ENCODE results near the gene RAB29.

RAB29 gene

GRCh38 chr1:205803986-205804385, 28.7 kb upstream of the RAB29 start:
- TF ChIP-seq, protein P1, sequence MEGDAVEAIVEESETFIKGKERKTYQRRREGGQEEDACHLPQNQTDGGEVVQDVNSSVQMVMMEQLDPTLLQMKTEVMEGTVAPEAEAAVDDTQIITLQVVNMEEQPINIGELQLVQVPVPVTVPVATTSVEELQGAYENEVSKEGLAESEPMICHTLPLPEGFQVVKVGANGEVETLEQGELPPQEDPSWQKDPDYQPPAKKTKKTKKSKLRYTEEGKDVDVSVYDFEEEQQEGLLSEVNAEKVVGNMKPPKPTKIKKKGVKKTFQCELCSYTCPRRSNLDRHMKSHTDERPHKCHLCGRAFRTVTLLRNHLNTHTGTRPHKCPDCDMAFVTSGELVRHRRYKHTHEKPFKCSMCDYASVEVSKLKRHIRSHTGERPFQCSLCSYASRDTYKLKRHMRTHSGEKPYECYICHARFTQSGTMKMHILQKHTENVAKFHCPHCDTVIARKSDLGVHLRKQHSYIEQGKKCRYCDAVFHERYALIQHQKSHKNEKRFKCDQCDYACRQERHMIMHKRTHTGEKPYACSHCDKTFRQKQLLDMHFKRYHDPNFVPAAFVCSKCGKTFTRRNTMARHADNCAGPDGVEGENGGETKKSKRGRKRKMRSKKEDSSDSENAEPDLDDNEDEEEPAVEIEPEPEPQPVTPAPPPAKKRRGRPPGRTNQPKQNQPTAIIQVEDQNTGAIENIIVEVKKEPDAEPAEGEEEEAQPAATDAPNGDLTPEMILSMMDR (IDR thresholded peaks at IDR 0.05), result no peak

DNA sequence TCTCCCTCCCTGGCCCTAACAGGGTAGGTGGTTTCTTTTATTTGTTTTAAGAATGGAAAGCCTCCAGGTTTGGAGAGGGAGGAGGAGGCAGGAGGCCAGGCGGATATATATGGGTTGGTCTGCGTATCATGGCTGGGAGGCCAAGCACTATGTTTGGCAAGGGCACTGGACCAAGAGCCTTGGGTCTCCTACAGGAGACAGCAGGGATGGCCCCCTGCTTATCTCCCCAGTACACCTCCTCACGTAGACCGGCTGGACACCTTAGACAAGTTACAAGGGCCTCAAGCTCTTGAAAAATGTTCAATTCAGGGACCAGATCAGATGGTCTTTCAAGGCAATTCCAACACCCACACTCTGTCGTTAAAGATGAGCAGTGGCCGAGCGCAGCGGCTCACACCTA, 26.8 kb upstream of the RAB29 start:
- TF ChIP-seq, protein P1 (IDR thresholded peaks at IDR 0.05), result no peak

DNA sequence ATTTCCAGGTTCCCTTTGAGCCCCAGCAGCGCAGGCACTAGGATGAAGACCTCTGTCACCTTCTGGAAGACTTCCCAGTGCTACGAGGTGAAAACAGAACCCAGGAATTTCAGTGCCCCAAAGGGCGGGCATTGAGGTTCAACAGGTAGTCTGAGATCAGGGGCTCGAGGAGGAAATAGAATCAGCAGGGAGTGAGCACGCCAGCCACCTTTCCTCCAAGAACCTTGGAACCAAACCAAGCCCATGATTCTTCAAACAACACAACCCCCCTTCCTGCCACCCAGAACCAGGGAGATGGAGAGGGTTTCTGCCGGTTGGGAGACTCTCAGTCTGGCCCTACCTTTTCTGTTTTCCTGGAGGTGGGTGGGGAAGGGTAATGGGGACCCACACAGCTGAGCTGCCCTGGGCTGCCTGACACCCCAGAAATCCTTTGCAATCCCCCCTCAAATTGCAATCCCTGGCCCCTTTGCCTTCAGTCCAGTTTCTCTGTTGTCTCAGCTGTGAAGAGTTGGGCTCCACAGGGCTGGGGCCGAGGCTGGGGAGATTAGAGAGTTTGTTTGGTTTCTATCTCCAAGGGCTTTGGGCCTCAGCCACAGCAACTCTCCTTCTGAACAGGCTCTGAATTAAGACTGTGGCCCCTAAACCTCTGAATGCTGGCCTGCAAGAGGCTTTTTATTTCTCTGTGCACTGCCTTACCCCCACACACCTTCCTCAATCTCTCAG, 25.9 kb upstream of the RAB29 start:
- TF ChIP-seq, protein P1 (IDR thresholded peaks at IDR 0.05), result no peak

GRCh38 chr1:205800427-205800826, 25.1 kb upstream of the RAB29 start:
- TF ChIP-seq, protein P1 (IDR thresholded peaks at IDR 0.05), result no peak

DNA sequence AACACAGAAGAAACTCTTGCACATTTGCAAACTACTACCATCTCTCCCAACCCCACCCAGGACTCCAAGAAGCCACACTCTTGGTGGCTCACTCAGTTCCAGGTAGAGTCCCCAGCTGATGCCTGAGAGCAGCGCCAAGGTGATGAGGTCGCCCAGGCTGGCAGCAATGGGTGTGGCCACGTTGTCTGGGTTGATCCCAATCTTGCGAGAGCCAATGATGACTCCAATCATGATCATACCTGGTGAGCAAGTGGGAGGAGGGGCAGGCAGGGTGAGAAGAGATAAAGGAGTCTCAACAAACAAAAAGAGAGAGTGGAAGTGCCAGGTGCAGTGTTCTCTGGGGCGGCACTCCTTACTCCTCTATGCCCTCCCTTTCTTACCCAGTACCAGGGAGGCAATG, 23.3 kb upstream of the RAB29 start:
- TF ChIP-seq, protein P1 (IDR thresholded peaks at IDR 0.05), result no peak

GRCh38 chr1:205797168-205797567, 21.9 kb upstream of the RAB29 start:
- TF ChIP-seq, protein P1 (IDR thresholded peaks at IDR 0.05), result no peak

DNA sequence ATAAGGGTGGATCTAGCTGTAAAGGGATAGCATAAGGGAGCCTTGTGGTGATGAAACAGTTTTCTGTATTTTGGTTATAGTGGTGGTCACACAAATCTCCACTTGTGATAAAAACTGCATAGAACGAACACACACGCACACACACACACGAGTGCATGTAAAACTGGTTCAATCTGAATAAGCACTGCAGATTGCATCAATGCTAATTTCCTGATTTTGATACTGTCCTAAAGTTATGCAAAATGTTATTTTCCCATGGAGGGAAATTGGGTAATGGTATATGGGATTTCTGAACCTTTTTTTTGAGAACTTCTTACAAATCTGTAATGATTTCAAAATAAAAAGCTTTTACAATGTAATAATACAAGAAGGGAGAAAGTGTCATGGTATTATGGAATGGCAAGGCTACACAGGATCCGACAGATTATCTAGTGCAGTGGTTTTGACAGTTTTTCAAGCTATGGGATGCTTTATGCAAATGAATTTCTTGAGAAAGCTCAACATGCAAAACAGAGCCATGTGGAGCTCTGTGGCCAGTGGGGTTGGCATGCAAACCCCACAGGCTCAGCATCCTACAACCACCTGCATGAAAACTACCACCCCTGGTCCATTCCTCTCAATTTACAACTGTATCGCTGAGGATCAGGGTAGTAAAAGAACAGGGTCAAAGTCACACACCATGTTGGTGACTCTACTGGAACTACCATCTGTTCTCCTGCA, 18.9 kb upstream of the RAB29 start:
- TF ChIP-seq, protein P1 (IDR thresholded peaks at IDR 0.05), result no peak
